GM21825 (cell line): ENCODE data around the gene PRKRIP1.
"Not testable (repeated sequence)": the region's sequence is repeated elsewhere in the genome, so short reads cannot be mapped to it uniquely, and the experiment has no call there.

Source experiments
- ATAC-seq: cut with Tn5 transposase; IDR thresholded peaks from one replicate; pipeline ENCODE4 v1.9.1; 2021; ENCODE audit warnings: mild to moderate bottlenecking, moderate library complexity; ENCODE audit not compliant: unreplicated experiment

PRKRIP1 gene

GRCh38 chr7:102474736-102475435 is 78.7 kb downstream of the PRKRIP1 start:
- not testable (repeated sequence) for ATAC-seq
